Memory B cell (primary cell): Measurements from ENCODE around the gene LRMDA.
"Not testable (repeated sequence)": the region's sequence is repeated elsewhere in the genome, so short reads cannot be mapped to it uniquely, and the experiment has no call there.

Experiments used
- ATAC-seq: fragments of 150-1000 bp; cut with Tn5 transposase; 2 replicates; pipeline ENCODE4 v1.10.0; 2021; ENCODE audit warnings: low read depth, mild to moderate bottlenecking, moderate library complexity
- DNase-seq, 2 donors: peaks; one replicate each; pipeline ENCODE4 v3.0.0; 2022; ENCODE audit warnings: low spot score in 2 of 2
- H3K27ac Mint-ChIP-seq: one replicate; pipeline ENCODE4 v1.8.0; 2022; ENCODE audit warnings: mild to moderate bottlenecking, moderate library complexity, mixed read lengths
- H3K27me3 Mint-ChIP-seq: one replicate; pipeline ENCODE4 v1.8.0; 2022; ENCODE audit warnings: mixed read lengths
- H3K36me3 Mint-ChIP-seq: one replicate; pipeline ENCODE4 v1.8.0; 2022; ENCODE audit warnings: mild to moderate bottlenecking, mixed read lengths
- H3K4me1 Mint-ChIP-seq: one replicate; pipeline ENCODE4 v1.8.0; 2022; ENCODE audit warnings: mixed read lengths
- H3K4me3 Mint-ChIP-seq: one replicate; pipeline ENCODE4 v1.8.0; 2022; ENCODE audit warnings: mild to moderate bottlenecking, moderate library complexity, mixed read lengths
- H3K9me3 Mint-ChIP-seq: one replicate; pipeline ENCODE4 v1.8.0; 2022; ENCODE audit warnings: mixed read lengths

The LRMDA gene

GRCh38 chr10:75611172-75611992 is 180.0 kb downstream of the LRMDA start:
- Mint-ChIP-seq H3K27me3 (peaks cover 7% of the 10 kb centered on the region), H3K4me3 (no peak overlapping the region), H3K4me1 (no peaks in the 10 kb centered on the region), H3K9me3 (no peaks in the 10 kb centered on the region), H3K27ac (no peak overlapping the region), H3K36me3 (no peaks in the 10 kb centered on the region)
- no peak for ATAC-seq
- no peak for DNase-seq

- Mint-ChIP-seq H3K36me3 (no peaks in the 10 kb centered on the region), H3K27ac (no peak overlapping the region), H3K9me3 (no peaks in the 10 kb centered on the region), H3K27me3 (peaks cover 7% of the 10 kb centered on the region), H3K4me1 (no peaks in the 10 kb centered on the region), H3K4me3 (no peak overlapping the region)
- DNase-seq (no peak), ATAC-seq (no peak)
These were observed 180.6 kb downstream of the LRMDA start for GRCh38 chr10:75611993-75612372.

GRCh38 chr10:75612904-75613684 is 181.7 kb downstream of the LRMDA start:
- Mint-ChIP-seq H3K4me3 (no peak overlapping the region), H3K27ac (no peak overlapping the region), H3K4me1 (no peaks in the 10 kb centered on the region), H3K27me3 (peaks cover 11% of the 10 kb centered on the region), H3K36me3 (no peaks in the 10 kb centered on the region), H3K9me3 (no peaks in the 10 kb centered on the region)
- DNase-seq (no peak), ATAC-seq (no peak)

- DNase-seq (no peak), ATAC-seq (no peak)
- peaks cover 11% of the 10 kb centered on the region for H3K27me3 Mint-ChIP-seq
- H3K4me3 Mint-ChIP-seq: no peak overlapping the region
- no peaks in the 10 kb centered on the region for H3K9me3 Mint-ChIP-seq
- H3K4me1 Mint-ChIP-seq: no peaks in the 10 kb centered on the region
- H3K27ac Mint-ChIP-seq: no peak overlapping the region
- no peaks in the 10 kb centered on the region for H3K36me3 Mint-ChIP-seq
These were observed 182.5 kb downstream of the LRMDA start for GRCh38 chr10:75613685-75614504.

- peaks cover 10% of the 10 kb centered on the region for H3K27me3 Mint-ChIP-seq
- no peak for DNase-seq
- no peaks in the 10 kb centered on the region for H3K36me3 Mint-ChIP-seq
- no peak overlapping the region for H3K27ac Mint-ChIP-seq
- no peaks in the 10 kb centered on the region for H3K9me3 Mint-ChIP-seq
- H3K4me1 Mint-ChIP-seq: no peaks in the 10 kb centered on the region
- no peak for ATAC-seq
- no peak overlapping the region for H3K4me3 Mint-ChIP-seq
These were observed 184.7 kb downstream of the LRMDA start for GRCh38 chr10:75616076-75616475.

GRCh38 chr10:75616874-75617478 is 185.6 kb downstream of the LRMDA start:
- Mint-ChIP-seq H3K27ac (no peak overlapping the region), H3K4me1 (no peaks in the 10 kb centered on the region), H3K9me3 (no peaks in the 10 kb centered on the region), H3K36me3 (no peaks in the 10 kb centered on the region), H3K4me3 (no peak overlapping the region), H3K27me3 (peaks cover 10% of the 10 kb centered on the region)
- DNase-seq (no peak), ATAC-seq (no peak)

- Mint-ChIP-seq H3K9me3 (no peaks in the 10 kb centered on the region), H3K4me3 (no peak overlapping the region), H3K27me3 (peaks cover 10% of the 10 kb centered on the region), H3K4me1 (no peaks in the 10 kb centered on the region), H3K27ac (no peak overlapping the region), H3K36me3 (no peaks in the 10 kb centered on the region)
- ATAC-seq: no peak
- DNase-seq: no peak
These were observed 186.2 kb downstream of the LRMDA start for GRCh38 chr10:75617485-75618155.

GRCh38 chr10:75619635-75620034 is 188.2 kb downstream of the LRMDA start:
- Mint-ChIP-seq H3K27me3 (peaks cover 7% of the 10 kb centered on the region), H3K4me1 (no peaks in the 10 kb centered on the region), H3K36me3 (no peaks in the 10 kb centered on the region), H3K27ac (no peak overlapping the region), H3K4me3 (no peak overlapping the region), H3K9me3 (no peaks in the 10 kb centered on the region)
- ATAC-seq (no peak), DNase-seq (no peak)

- H3K27ac Mint-ChIP-seq: no peak overlapping the region
- H3K4me1 Mint-ChIP-seq: no peaks in the 10 kb centered on the region
- peaks cover 6% of the 10 kb centered on the region for H3K27me3 Mint-ChIP-seq
- DNase-seq (no peak), ATAC-seq (no peak)
- no peak overlapping the region for H3K4me3 Mint-ChIP-seq
- no peaks in the 10 kb centered on the region for H3K36me3 Mint-ChIP-seq
- no peaks in the 10 kb centered on the region for H3K9me3 Mint-ChIP-seq
These were observed 188.9 kb downstream of the LRMDA start for GRCh38 chr10:75620356-75620755.

- not testable (repeated sequence) for ATAC-seq, H3K27ac Mint-ChIP-seq, H3K36me3 Mint-ChIP-seq
These were observed 189.6 kb downstream of the LRMDA start for GRCh38 chr10:75621003-75621402.

GRCh38 chr10:75622503-75622902 is 191.1 kb downstream of the LRMDA start:
- H3K27ac Mint-ChIP-seq: no peak overlapping the region
- DNase-seq: no peak
- H3K36me3 Mint-ChIP-seq: no peaks in the 10 kb centered on the region
- no peak for ATAC-seq
- H3K4me3 Mint-ChIP-seq: no peak overlapping the region
- H3K4me1 Mint-ChIP-seq: no peaks in the 10 kb centered on the region
- peaks cover 3% of the 10 kb centered on the region for H3K27me3 Mint-ChIP-seq
- H3K9me3 Mint-ChIP-seq: no peaks in the 10 kb centered on the region

More at GRCh38 chr10:75621003-75621402, 189.6 kb downstream of the LRMDA start:
- not testable (repeated sequence) for DNase-seq, H3K4me3 Mint-ChIP-seq, H3K27me3 Mint-ChIP-seq, H3K9me3 Mint-ChIP-seq, H3K4me1 Mint-ChIP-seq

- Mint-ChIP-seq H3K27me3 (peaks cover 1% of the 10 kb centered on the region), H3K4me3 (no peak overlapping the region), H3K27ac (no peak overlapping the region), H3K9me3 (no peaks in the 10 kb centered on the region), H3K4me1 (no peaks in the 10 kb centered on the region), H3K36me3 (no peaks in the 10 kb centered on the region)
- no peak for DNase-seq
- ATAC-seq: no peak
These were observed 192.1 kb downstream of the LRMDA start for GRCh38 chr10:75623310-75624093.

GRCh38 chr10:75624638-75625037 is 193.2 kb downstream of the LRMDA start:
- DNase-seq (no peak), ATAC-seq (no peak)
- Mint-ChIP-seq H3K27me3 (peaks cover 1% of the 10 kb centered on the region), H3K36me3 (no peaks in the 10 kb centered on the region), H3K4me3 (no peak overlapping the region), H3K4me1 (no peaks in the 10 kb centered on the region), H3K9me3 (no peaks in the 10 kb centered on the region), H3K27ac (no peak overlapping the region)
